ENCODE measurements around the gene SLC26A4.

SLC26A4 gene

GRCh38 chr7:107712896-107713295 is 52.3 kb downstream of the SLC26A4 start:
- no peak for DNase-seq (ENCODE audit: low read depth)
- H3K4me3 ChIP-seq (ENCODE audit: low read depth, low read length) = no peak overlapping the region
- no peak for TF ChIP-seq CTCF (IDR thresholded peaks at IDR 0.05; ENCODE audit: control insufficient read depth, extremely low read depth, insufficient read depth)

- no peak for DNase-seq (ENCODE audit: low read depth)
- no peak overlapping the region for H3K4me3 ChIP-seq (ENCODE audit: low read depth, low read length)
- TF ChIP-seq CTCF (IDR thresholded peaks at IDR 0.05; ENCODE audit: control insufficient read depth, extremely low read depth, insufficient read depth) = no peak
Observed at GRCh38 chr7:107715531-107715930, 54.9 kb downstream of the SLC26A4 start.

- TF ChIP-seq CTCF (IDR thresholded peaks at IDR 0.05; ENCODE audit: control insufficient read depth, extremely low read depth, insufficient read depth) = no peak
- no peak overlapping the region for H3K4me3 ChIP-seq (ENCODE audit: low read depth, low read length)
- no peak for DNase-seq (ENCODE audit: low read depth)
Observed at GRCh38 chr7:107718456-107719193, 58.0 kb downstream of the SLC26A4 start.

GRCh38 chr7:107721286-107721685 is 60.7 kb downstream of the SLC26A4 start:
- no peak overlapping the region for H3K4me3 ChIP-seq (ENCODE audit: low read depth, low read length)
- DNase-seq (ENCODE audit: low read depth) = no peak
- TF ChIP-seq CTCF (IDR thresholded peaks at IDR 0.05; ENCODE audit: control insufficient read depth, extremely low read depth, insufficient read depth) = no peak

- DNase-seq (ENCODE audit: low read depth) = no peak
- no peak for TF ChIP-seq CTCF (IDR thresholded peaks at IDR 0.05; ENCODE audit: control insufficient read depth, extremely low read depth, insufficient read depth)
- no peak overlapping the region for H3K4me3 ChIP-seq (ENCODE audit: low read depth, low read length)
Observed at GRCh38 chr7:107723255-107723654, 62.6 kb downstream of the SLC26A4 start.

GRCh38 chr7:107725138-107725740 is 64.6 kb downstream of the SLC26A4 start:
- H3K4me3 ChIP-seq (ENCODE audit: low read depth, low read length) = no peak overlapping the region
- peak; percentile 43 for DNase-seq (ENCODE audit: low read depth)
- peak; percentile 72 for TF ChIP-seq CTCF (IDR thresholded peaks at IDR 0.05; ENCODE audit: control insufficient read depth, extremely low read depth, insufficient read depth)
